Measurements from ENCODE around the gene SAMSN1. TPM values are rescaled to one million over a fixed set of nuclear protein-coding genes. Genes with fewer than 3 reads are reported as not detected.

The SAMSN1 gene
- total RNA-seq, 1 experiment from 2014 or later, result 2.8 TPM

- Histone ChIP-seq H3K9ac (ENCODE audit: extremely low read depth, insufficient read length, low read length) (no peak overlapping the region), H2BK120ac (ENCODE audit: low read depth, low read length, poor library complexity, severe bottlenecking) (no peak overlapping the region), H3K4me2 (ENCODE audit: insufficient read depth, insufficient read length, low read length) (no peak overlapping the region), H2BK12ac (ENCODE audit: insufficient read length, low read depth, low read length) (no peak overlapping the region), H3K23me2 (ENCODE audit: insufficient read length, low read depth, low read length, poor library complexity, severe bottlenecking) (no peaks in the 10 kb centered on the region), H3K14ac (ENCODE audit: insufficient read depth, low read length) (no peak overlapping the region), H3K18ac (ENCODE audit: insufficient read length, low read depth, low read length) (no peak overlapping the region), H2AFZ (ENCODE audit: low read length) (no peak overlapping the region), H3K79me2 (ENCODE audit: insufficient read depth, low read length) (no peaks in the 10 kb centered on the region), H3K27me3 (ENCODE audit: insufficient read depth, low read length) (no peaks in the 10 kb centered on the region), H3K9me3 (ENCODE audit: control insufficient read depth, low read depth, low read length) (no peaks in the 10 kb centered on the region), H4K8ac (replicated peaks; ENCODE audit: insufficient read length, low read depth, low read length) (no peak overlapping the region), H2BK20ac (ENCODE audit: low read depth, low read length, poor library complexity, severe bottlenecking) (no peak overlapping the region), H2BK15ac (ENCODE audit: low read depth, low read length) (no peak overlapping the region), H4K5ac (ENCODE audit: insufficient read length, low read depth, low read length) (no peak overlapping the region), H3K56ac (ENCODE audit: insufficient read length, low read depth, low read length) (no peak overlapping the region), H3K4me1 (ENCODE audit: insufficient read depth, low read length) (no peaks in the 10 kb centered on the region), H2AK5ac (ENCODE audit: insufficient read length, low read length) (no peak overlapping the region), H3K4ac (ENCODE audit: low read depth, low read length) (no peak overlapping the region), H3T11ph (ENCODE audit: low read length) (no peak overlapping the region), H2BK5ac (ENCODE audit: insufficient read length, low read length) (no peak overlapping the region), H4K91ac (ENCODE audit: insufficient read length, low read depth, low read length) (no peak overlapping the region), H3K23ac (ENCODE audit: insufficient read length, low read depth, low read length) (no peak overlapping the region), H3K27ac (ENCODE audit: insufficient read length, low read depth, low read length) (no peak overlapping the region), H4K20me1 (ENCODE audit: control insufficient read depth, insufficient read depth, insufficient read length) (no peaks in the 10 kb centered on the region), H3K79me1 (ENCODE audit: insufficient read depth, low read depth, low read length, poor library complexity, severe bottlenecking) (no peaks in the 10 kb centered on the region)
- Mint-ChIP-seq H3K36me3 (ENCODE audit: insufficient read depth in 1 of 3, low read depth in 3 of 3) (peaks cover 2 to 6% (median 3%) of the 10 kb centered on the region in 3 experiments; a peak in 3 of 7 replicates), H3K4me1 (no peaks in the 10 kb centered on the region), H3K27me3 (ENCODE audit: low read depth) (no peaks in the 10 kb centered on the region), H3K27ac (no peak overlapping the region), H3K9me3 (peaks cover 0 to 10% of the 10 kb centered on the region in 2 experiments; a peak in 4 of 5 replicates), H3K4me3 (no peak overlapping the region)
- no peak for TF ChIP-seq CTCF (conservative IDR thresholded peaks at IDR 0.05)
- no peak for DNase-seq
Measured at GRCh38 chr21:14535702-14536101, 10.4 kb downstream of the SAMSN1 start.

Measured in H9 (cell line).